ENCODE measurements around the gene KCNMA1.

GRCh38 chr10:77253556-77254064, 384.0 kb downstream of the KCNMA1 start:
- TF ChIP-seq MYC (IDR thresholded peaks at IDR 0.05; ENCODE audit: low read depth, low read length) (no peak), CTCF (IDR thresholded peaks at IDR 0.05; ENCODE audit: low read depth, low read length) (no peak), POLR2A (IDR thresholded peaks at IDR 0.05; ENCODE audit: extremely low read depth, insufficient read length) (no peak), MAX (IDR thresholded peaks at IDR 0.05; ENCODE audit: low read depth, low read length) (no peak)

All from NB4 (cell line).